ENCODE results near the gene GFAP. TPM values are rescaled to one million over a fixed set of nuclear protein-coding genes. Genes with fewer than 3 reads are reported as not detected.

Gene GFAP
- polyA plus RNA-seq, 1 donor, result 0.71 TPM

- no peak for DNase-seq
Observed at GRCh38 chr17:44931376-44931775, 16.1 kb upstream of the GFAP start.

- DNase-seq, result no peak
Observed at GRCh38 chr17:44930667-44931066, 15.4 kb upstream of the GFAP start.

GRCh38 chr17:44928950-44929720 lies 13.8 kb upstream of the GFAP start:
- no peak for DNase-seq

GRCh38 chr17:44928136-44928535 lies 12.8 kb upstream of the GFAP start:
- DNase-seq, result no peak

- no peak for DNase-seq
Observed at GRCh38 chr17:44927696-44928095, 12.4 kb upstream of the GFAP start.

- no peak for DNase-seq
Observed at GRCh38 chr17:44926821-44927525, 11.7 kb upstream of the GFAP start.

DNA sequence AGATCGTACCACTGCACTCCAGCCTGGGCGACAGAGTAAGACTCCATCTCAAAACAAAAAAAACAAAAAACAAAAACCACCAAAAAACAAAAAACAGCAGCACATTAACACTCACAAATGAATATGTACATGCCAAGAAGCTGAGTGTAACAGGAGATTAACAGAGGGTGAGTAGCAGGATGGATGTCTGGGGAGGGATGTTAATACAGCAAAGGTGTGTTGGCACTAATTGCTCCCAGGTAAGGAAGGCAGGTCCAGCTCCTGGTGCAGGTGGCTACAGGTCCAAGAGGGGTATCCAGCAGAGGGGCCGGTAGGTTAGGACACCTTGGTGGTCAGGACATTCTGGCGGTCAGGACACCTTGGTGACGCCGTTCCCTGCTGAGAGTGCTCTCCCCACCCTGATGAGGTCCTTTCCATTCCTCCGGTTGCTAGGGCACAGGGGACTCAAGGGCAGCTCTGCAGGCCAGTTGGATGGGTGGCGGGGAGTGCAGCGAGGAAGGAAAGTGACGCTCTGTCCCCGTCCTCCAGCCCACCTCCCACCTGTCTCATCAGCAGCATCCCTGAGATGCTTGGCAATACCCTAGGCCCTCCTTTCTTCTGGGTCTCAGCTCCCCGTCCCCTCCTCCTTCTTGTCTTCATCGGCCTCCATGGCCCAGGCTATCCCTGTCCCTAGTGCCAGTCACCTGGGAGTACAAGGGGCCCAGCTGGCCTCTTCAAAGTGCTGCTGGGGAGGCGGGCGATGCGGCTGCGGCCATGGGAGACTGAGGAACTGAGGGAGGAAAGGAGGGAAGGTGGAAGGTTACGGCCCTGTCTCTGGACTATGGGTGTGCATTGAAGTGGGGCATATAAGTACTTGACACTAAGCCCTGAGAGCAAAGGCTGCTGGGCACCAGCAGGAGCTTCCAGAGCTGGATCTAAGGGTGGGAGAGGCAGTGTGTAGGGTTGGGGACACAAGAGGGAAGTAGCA lies 10.7 kb upstream of the GFAP start:
- DNase-seq, result no peak

GRCh38 chr17:44924107-44924544 lies 8.8 kb upstream of the GFAP start:
- no peak for DNase-seq

DNA sequence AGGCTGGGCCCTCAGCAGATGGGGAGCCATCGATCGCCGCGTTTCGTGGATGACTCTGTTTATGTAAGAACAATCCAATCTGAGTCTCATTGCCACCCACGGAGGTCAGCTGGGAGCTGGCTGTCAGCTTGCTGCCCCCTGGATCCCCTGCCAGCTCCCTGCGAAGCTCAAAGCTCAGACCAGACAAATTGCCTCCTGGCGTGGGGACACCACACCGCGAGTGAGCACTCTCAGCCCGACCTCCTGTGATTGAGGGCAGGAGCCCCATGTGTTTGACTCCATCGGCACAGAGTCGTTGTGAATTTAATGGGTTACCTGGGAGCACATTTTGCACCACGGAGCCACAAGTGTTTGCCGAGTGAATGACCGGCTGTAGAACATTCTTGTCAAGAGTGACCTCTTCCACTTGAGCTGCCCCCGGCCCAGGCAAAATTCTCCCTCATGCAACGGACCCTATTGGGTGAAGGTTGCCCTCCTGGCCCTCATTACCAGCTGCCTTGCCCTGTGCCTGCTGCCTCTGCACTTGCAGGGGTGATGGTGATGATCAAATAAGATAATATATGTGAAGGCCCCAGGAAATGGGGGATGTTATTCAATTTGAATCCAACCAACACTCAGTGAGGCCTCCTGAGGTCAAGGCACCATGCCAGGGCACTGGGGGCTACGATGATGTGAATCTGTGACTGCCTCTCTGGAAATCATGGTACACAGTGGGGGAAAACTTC lies 7.6 kb upstream of the GFAP start:
- no peak for DNase-seq

GRCh38 chr17:44922136-44922535 lies 6.8 kb upstream of the GFAP start:
- DNase-seq, result no peak

GRCh38 chr17:44921122-44921882 lies 6.0 kb upstream of the GFAP start:
- DNase-seq, result no peak

- DNase-seq, result no peak
Observed at GRCh38 chr17:44920565-44920940, 5.3 kb upstream of the GFAP start.

DNA sequence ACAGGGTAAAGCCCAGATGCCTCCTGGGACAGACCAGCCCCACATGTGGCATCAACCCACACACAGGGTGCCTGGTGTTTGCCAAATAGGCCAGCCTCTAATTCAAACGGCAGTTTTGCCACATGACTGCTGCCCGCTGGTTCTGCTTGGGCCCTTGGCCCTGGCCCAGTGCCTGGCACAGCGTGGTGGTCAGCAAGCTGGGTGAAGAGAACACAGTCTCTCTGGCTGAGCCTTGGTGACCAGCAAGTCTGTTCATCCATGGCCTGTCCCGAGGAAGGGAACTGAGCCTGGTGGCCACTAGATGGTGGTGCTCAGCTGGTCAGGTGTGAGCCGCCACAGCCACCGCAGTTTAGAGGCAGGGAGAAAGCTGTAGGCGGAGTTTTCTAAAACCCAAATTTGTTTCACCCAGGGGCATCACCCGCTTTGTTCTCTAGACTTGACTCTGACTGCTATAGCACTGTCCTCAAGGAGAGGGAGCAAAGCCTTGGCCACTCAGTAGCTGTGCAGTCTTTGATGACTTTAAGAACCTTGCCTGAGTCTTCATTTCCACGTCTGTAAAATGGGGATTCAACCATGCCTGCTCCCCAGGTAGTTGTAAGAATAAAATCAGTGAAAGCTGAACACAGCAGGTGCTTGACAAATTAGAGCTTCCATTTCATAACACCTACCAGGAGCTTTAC lies 4.7 kb upstream of the GFAP start:
- peak; percentile 78 for DNase-seq

GRCh38 chr17:44919411-44919810 lies 4.1 kb upstream of the GFAP start:
- no peak for DNase-seq

- DNase-seq, result no peak
Observed at GRCh38 chr17:44918006-44918405, 2.7 kb upstream of the GFAP start.

DNA sequence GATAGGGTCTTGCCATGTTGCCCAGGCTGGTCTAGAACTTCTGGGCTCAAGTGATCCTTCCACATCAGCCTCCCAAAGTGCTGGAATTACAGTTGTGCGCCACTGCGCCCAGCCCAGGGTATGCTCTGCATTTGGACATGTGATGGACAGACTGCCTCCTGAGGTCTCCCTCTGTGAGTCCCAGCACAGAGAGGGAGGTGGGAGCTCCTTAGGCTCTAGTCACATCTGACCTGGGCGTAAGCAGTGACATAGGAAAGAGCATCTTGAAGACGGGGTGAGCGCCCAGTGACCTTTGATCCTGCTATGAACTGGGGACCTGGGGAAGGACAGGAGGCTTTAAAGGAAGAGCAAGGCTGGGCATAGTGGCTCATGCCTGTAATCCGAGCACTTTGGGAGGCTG lies 2.2 kb upstream of the GFAP start:
- DNase-seq, result no peak

GRCh38 chr17:44916781-44917241 lies 1.5 kb upstream of the GFAP start:
- peak; percentile 47 for DNase-seq

DNA sequence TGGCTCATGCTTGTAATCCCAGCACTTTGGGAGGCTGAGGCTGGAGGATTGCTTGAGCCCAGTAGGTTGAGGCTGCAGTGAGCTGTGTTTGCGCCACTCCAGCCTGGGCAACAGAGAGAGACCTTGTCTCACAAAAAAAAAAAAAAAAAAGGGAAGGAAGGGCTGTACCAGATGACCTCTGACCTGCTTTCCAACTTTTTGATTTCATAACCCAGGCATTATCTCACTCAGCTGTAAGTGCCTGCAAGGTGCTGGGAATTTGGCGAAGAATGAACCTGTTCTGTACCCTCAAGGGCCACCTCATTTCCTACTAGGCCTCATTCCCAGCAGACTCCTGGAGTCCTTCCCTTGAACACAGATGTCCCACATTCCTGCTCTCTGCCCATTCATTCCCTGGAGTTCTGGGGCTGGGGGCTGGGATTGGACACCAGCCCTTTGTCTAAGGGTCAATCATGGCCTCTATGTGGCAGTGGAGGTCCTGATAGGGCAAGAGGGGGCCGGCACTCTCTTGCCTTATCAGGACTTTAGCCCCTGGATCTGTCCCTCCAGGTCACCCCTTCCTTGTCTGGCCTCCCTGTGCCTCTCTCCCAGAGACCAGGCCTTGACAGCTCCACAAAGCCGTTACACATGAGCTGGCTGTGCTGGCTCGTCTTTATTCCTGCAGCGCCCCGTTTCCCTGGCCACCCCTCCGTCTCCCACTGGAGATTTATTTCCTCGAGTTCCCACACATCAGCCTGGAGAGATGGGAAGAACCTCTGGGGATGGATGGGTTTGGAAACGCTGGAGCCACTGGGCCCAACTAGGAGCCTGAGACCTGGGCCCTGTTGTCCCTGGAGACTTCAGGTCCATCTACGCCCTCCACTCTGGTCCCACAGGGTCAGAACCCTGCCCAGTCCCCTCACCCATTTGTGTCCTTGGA lies 821 bp upstream of the GFAP start:
- DNase-seq, result no peak

DNA sequence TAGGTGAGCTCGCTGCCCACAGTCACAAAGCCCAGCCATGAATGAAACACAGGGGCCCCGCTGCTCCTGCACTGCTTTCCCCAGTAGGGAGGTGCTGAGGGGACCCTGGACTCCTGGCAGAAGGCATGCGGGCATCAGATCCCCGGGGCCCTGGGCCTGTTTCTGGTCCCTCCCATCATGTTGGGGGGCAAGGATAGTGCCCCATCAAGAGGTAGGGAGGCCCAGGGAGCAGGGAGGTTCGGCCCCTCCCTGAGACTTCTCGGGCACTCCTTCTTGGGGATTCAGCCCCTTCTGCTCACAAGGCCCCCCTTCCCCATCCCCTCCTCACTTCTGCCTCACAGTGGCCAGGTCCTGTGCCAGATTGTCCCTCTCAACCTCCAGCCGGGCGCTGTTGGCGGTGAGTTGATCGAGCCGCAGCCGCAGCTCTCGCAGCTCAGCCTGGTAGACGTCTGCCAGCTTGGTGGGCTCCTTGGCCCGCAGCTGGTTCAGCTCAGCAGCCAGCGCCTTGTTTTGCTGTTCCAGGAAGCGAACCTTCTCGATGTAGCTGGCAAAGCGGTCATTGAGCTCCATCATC lies 515 bp downstream of the GFAP start:
- no peak for DNase-seq

Measured in hindlimb muscle (tissue), 1 donor.